SK-N-SH (cell line): Measurements from ENCODE around the gene SNW1. TPM values are rescaled to one million over a fixed set of nuclear protein-coding genes. Genes with fewer than 3 reads are reported as not detected.

Experiments
- CTCF ChIA-PET: fragments of 300-600, 350-600 bp; formaldehyde crosslinking; extraction: SDS; loops from one replicate; lab custom pipeline; 2021; lab: Yijun Ruan, JAX
- POLR2A ChIA-PET: fragments of 350-600 bp; sonication (Branson Sonifier 250); formaldehyde crosslinking; extraction: SDS; loops from one replicate; lab custom pipeline; 2020; ENCODE audit warnings: antibody characterized with exemption, inconsistent platforms; lab: Yijun Ruan, JAX
- DNase-seq: peaks from one replicate; pipeline ENCODE4 v3.0.0; 2012
- H2AFZ ChIP-seq: fragments of 200-600 bp; sonication (generic); 2 replicates; pipeline ENCODE4 v1.8.1; 2016; ENCODE audit warnings: antibody characterized with exemption, mild to moderate bottlenecking, low read depth
- H3F3A ChIP-seq: fragments of 200-600 bp; sonication (generic); replicated peaks from 2 replicates; pipeline ENCODE3; 2016; ENCODE audit warnings: antibody characterized with exemption, mild to moderate bottlenecking; ENCODE audit not compliant: insufficient read depth
- H3K27ac ChIP-seq, 2 experiments: fragments of 200-500 bp in 1 of 2; fragments of 200-600 bp in 1 of 2; sonication (Bioruptor generic) in 1 of 2; sonication (generic), shearing (Covaris generic) in 1 of 2; 2 replicates each; pipeline versions ENCODE4 v1.5.1 to v1.6.1; 2014 to 2016; ENCODE audit warnings: low read depth in 2 of 2, inconsistent platforms in 1 of 2, low read length in 1 of 2, mild to moderate bottlenecking in 1 of 2, mixed read lengths in 1 of 2
- H3K27me3 ChIP-seq: fragments of 200-600 bp; sonication (generic), shearing (Covaris generic); 2 replicates; pipeline ENCODE4 v1.6.1; 2016; ENCODE audit warnings: mixed run types; ENCODE audit not compliant: insufficient read depth
- H3K36me3 ChIP-seq, 2 experiments: fragments of 200-500 bp in 1 of 2; fragments of 200-600 bp in 1 of 2; sonication (Bioruptor generic) in 1 of 2; sonication (generic) in 1 of 2; replicated peaks in 1 of 2; 2 replicates each; pipeline versions ENCODE3 to v1.5.1; 2014 to 2016; ENCODE audit warnings: low read length in 1 of 2, mild to moderate bottlenecking in 1 of 2; ENCODE audit not compliant: insufficient read depth in 2 of 2, control insufficient read depth in 1 of 2
- H3K4me1 ChIP-seq, 2 experiments: fragments of 200-500 bp in 1 of 2; fragments of 200-600 bp in 1 of 2; sonication (Bioruptor generic) in 1 of 2; sonication (generic), shearing (Covaris generic) in 1 of 2; 2 replicates each; pipeline versions ENCODE4 v1.5.1 to v1.6.1; 2014 to 2016; ENCODE audit warnings: low read depth in 1 of 2, low read length in 1 of 2, mixed run types in 1 of 2; ENCODE audit not compliant: insufficient read depth in 2 of 2, control insufficient read depth in 1 of 2
- H3K4me2 ChIP-seq: fragments of 200-600 bp; sonication (generic), shearing (Covaris generic); 2 replicates; pipeline ENCODE4 v1.6.1; 2017; ENCODE audit warnings: mixed run types
- H3K4me3 ChIP-seq, 2 experiments: fragments of 200-500 bp in 1 of 2; fragments of 200-600 bp in 1 of 2; sonication (Bioruptor generic) in 1 of 2; sonication (generic), shearing (Covaris generic) in 1 of 2; 2 replicates each; pipeline versions ENCODE4 v1.5.1 to v1.8.1; 2014 to 2016; ENCODE audit warnings: low read depth in 2 of 2, inconsistent platforms in 1 of 2, low read length in 1 of 2, mild to moderate bottlenecking in 1 of 2, mixed read lengths in 1 of 2, moderate library complexity in 1 of 2
- H3K79me2 ChIP-seq: fragments of 200-600 bp; sonication (generic); 2 replicates; pipeline ENCODE4 v1.8.1; 2017; ENCODE audit warnings: mild to moderate bottlenecking; ENCODE audit not compliant: insufficient read depth
- H3K9ac ChIP-seq: fragments of 200-600 bp; sonication (generic); 2 replicates; pipeline ENCODE4 v1.6.1; 2017; ENCODE audit warnings: mixed run types
- H3K9me2 ChIP-seq: fragments of 200-600 bp; sonication (generic); 2 replicates; pipeline ENCODE4 v1.6.1; 2017; ENCODE audit warnings: mixed run types
- H3K9me3 ChIP-seq: fragments of 200-600 bp; sonication (generic); 2 replicates; pipeline ENCODE4 v1.6.1; 2017; ENCODE audit warnings: mixed run types, mild to moderate bottlenecking, moderate library complexity
- H4K20me1 ChIP-seq: fragments of 200-600 bp; sonication (generic); 2 replicates; pipeline ENCODE4 v1.6.1; 2017; ENCODE audit warnings: mild to moderate bottlenecking, mixed run types; ENCODE audit not compliant: insufficient read depth
- ELF1 ChIP-seq: IDR thresholded peaks from 2 replicates; pipeline ENCODE4 v1.4.0; 2012
- FOXJ3 ChIP-seq: sonication (generic); formaldehyde crosslinking; IDR thresholded peaks from 2 replicates; pipeline ENCODE4 v1.5.1; 2020; ENCODE audit warnings: mild to moderate bottlenecking, missing genetic modification reagents
- FOXM1 ChIP-seq: IDR thresholded peaks from 2 replicates; pipeline ENCODE4 v1.4.0; 2012; ENCODE audit warnings: low read depth, mild to moderate bottlenecking
- GATA2 ChIP-seq: sonication (generic); formaldehyde crosslinking; IDR thresholded peaks from 2 replicates; pipeline ENCODE4 v1.5.0; 2020; ENCODE audit warnings: mild to moderate bottlenecking, missing genetic modification reagents
- JUND ChIP-seq: IDR thresholded peaks from 2 replicates; pipeline ENCODE4 v1.4.0; 2012
- MEF2A ChIP-seq: IDR thresholded peaks from 2 replicates; pipeline ENCODE4 v1.4.0; 2012; ENCODE audit warnings: low read depth, borderline replicate concordance
- NFIC ChIP-seq: IDR thresholded peaks from 2 replicates; pipeline ENCODE4 v1.4.0; 2012; ENCODE audit warnings: borderline replicate concordance
- NRF1 ChIP-seq: IDR thresholded peaks from 2 replicates; pipeline ENCODE4 v1.6.1; 2012; ENCODE audit warnings: low read depth, mild to moderate bottlenecking, low read length
- RAD21 ChIP-seq: IDR thresholded peaks from 2 replicates; pipeline ENCODE4 v1.6.1; 2012; ENCODE audit warnings: mild to moderate bottlenecking, low read length
- RCOR1 ChIP-seq: fragments of 150-350 bp; IDR thresholded peaks from 2 replicates; pipeline ENCODE4 v1.6.1; 2017; ENCODE audit warnings: antibody characterized with exemption, low read length
- RFX5 ChIP-seq: IDR thresholded peaks from 2 replicates; pipeline ENCODE4 v1.6.1; 2012; ENCODE audit warnings: mild to moderate bottlenecking, improper control_type of control experiment, low read length
- RXRA ChIP-seq: IDR thresholded peaks from 2 replicates; pipeline ENCODE4 v1.4.0; 2012; ENCODE audit warnings: low read depth, mild to moderate bottlenecking, borderline replicate concordance
- SIN3A ChIP-seq: IDR thresholded peaks from 2 replicates; pipeline ENCODE4 v1.6.1; 2012; ENCODE audit warnings: low read depth, mild to moderate bottlenecking, low read length, moderate library complexity, borderline replicate concordance
- TCF12 ChIP-seq: IDR thresholded peaks from 2 replicates; pipeline ENCODE4 v1.4.0; 2012
- TEAD4 ChIP-seq: IDR thresholded peaks from 2 replicates; pipeline ENCODE4 v1.4.0; 2012; ENCODE audit warnings: mild to moderate bottlenecking, borderline replicate concordance; ENCODE audit not compliant: insufficient read depth
- ZBTB33 ChIP-seq: IDR thresholded peaks from 2 replicates; pipeline ENCODE4 v1.4.0; 2012; ENCODE audit warnings: low read depth, borderline replicate concordance
- WGBS: methylation state at CpG from one replicate; pipeline ENCODE4 v1.1.6; 2017; ENCODE audit warnings: low lambda C conversion rate; 5-methylcytosine and 5-hydroxymethylcytosine counted together
- polyA plus RNA-seq, 3 experiments: library from polyadenylated mRNA; depleted of rRNA; stranded (reverse); fragments of >200 nt; gene quantifications; 2 replicates each; pipeline ENCODE4 v1.2.3, GENCODE V29; 2012
- TF ChIP-seq, protein P1 (sequence below): fragments of 200-600 bp; sonication (generic); IDR thresholded peaks from 2 replicates; pipeline ENCODE4 v1.6.1; 2017; ENCODE audit warnings: antibody characterized with exemption, mild to moderate bottlenecking, moderate library complexity
- TF ChIP-seq, protein P2 (sequence below): fragments of 150-350 bp; IDR thresholded peaks from 2 replicates; pipeline ENCODE4 v1.6.1; 2016; ENCODE audit warnings: mild to moderate bottlenecking, low read depth, low read length

The SNW1 gene
- polyA plus RNA-seq, 1 of the 3 experiments (the other 2 are of a cell fraction) = 30.2 TPM

- no peaks in the 10 kb centered on the region for H3K9me3 ChIP-seq
- no peaks in the 10 kb centered on the region for H3K9me2 ChIP-seq
- no peaks in the 10 kb centered on the region for H3K79me2 ChIP-seq
- no peak for DNase-seq
- ChIA-PET POLR2A (no interaction called here), CTCF (no interaction called here)
- no peak overlapping the region; a peak in 1 of 4 replicates for H3K4me3 ChIP-seq
- H3K27me3 ChIP-seq = no peaks in the 10 kb centered on the region
- WGBS = 66% methylated on average over 5 of the region's 6 CpGs
- no peaks in the 10 kb centered on the region for H3K36me3 ChIP-seq
- H3K9ac ChIP-seq = no peak overlapping the region
- H2AFZ ChIP-seq = no peak overlapping the region
- no peak for TF ChIP-seq FOXJ3 (CRISPR knock-in tag)
- no peak for TF ChIP-seq RXRA
- no peak for TF ChIP-seq SIN3A
- TF ChIP-seq RAD21 = peak; percentile 33; the same call in 1 of the 2 replicates
- no peak for TF ChIP-seq FOXM1
- TF ChIP-seq, protein P1, sequence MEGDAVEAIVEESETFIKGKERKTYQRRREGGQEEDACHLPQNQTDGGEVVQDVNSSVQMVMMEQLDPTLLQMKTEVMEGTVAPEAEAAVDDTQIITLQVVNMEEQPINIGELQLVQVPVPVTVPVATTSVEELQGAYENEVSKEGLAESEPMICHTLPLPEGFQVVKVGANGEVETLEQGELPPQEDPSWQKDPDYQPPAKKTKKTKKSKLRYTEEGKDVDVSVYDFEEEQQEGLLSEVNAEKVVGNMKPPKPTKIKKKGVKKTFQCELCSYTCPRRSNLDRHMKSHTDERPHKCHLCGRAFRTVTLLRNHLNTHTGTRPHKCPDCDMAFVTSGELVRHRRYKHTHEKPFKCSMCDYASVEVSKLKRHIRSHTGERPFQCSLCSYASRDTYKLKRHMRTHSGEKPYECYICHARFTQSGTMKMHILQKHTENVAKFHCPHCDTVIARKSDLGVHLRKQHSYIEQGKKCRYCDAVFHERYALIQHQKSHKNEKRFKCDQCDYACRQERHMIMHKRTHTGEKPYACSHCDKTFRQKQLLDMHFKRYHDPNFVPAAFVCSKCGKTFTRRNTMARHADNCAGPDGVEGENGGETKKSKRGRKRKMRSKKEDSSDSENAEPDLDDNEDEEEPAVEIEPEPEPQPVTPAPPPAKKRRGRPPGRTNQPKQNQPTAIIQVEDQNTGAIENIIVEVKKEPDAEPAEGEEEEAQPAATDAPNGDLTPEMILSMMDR = peak; percentile 42; the same call in 1 of the 2 replicates
- H3K4me2 ChIP-seq = no peak overlapping the region
- no peaks in the 10 kb centered on the region for H4K20me1 ChIP-seq
- H3F3A ChIP-seq = peaks cover 3% of the 10 kb centered on the region
- H3K4me1 ChIP-seq = 0 out of 4 replicates have a peak, but pooled peaks cover 0 to 4% of the 10 kb centered on the region in 2 experiments
- H3K27ac ChIP-seq = no peak overlapping the region
Measured at GRCh38 chr14:77804592-77804991, 43.6 kb upstream of the SNW1 start.

DNA sequence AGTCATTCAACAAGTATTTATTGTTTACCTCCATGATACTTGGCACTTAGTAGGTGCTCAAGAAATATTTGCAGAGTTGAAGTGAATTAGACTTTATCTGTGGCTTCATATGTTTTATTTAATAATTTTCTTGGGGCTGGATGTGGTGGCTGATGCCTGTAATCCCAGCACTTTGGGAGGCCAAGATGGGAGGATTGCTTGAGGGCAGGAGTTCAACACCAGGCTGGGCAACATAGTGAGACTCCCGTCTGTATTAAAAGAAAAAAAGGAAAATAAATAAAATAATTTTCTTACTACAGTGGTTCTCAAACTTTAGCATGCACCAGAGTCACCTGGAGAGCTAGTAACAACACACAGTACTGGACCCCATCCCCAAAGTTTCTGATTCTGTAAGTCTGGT, 39.9 kb upstream of the SNW1 start:
- ChIA-PET CTCF (interaction anchor here (1.0 to 1.5 kb wide), 2 partner anchors 16 to 22 kb away, joined by 3 to 4 read pairs; no protein-coding TSS in a partner anchor), POLR2A (interaction anchor here (1.4 to 1.6 kb wide), 2 partner anchors 40 to 124 kb away, joined by 4 to 8 read pairs; partner anchors contain the start of gene SNW1)
- Histone ChIP-seq H2AFZ (peak overlapping the region; percentile 98), H3F3A (peaks cover 6% of the 10 kb centered on the region), H4K20me1 (no peaks in the 10 kb centered on the region), H3K27me3 (no peaks in the 10 kb centered on the region), H3K9ac (peak overlapping the region; percentile 75; the same call in 1 of the 2 replicates), H3K79me2 (no peaks in the 10 kb centered on the region), H3K9me3 (no peaks in the 10 kb centered on the region), H3K4me3 (peak overlapping the region; percentile 65 to 75), H3K4me1 (0 out of 4 replicates have a peak, but pooled peaks cover 0 to 4% of the 10 kb centered on the region in 2 experiments), H3K4me2 (peak overlapping the region; percentile 87), H3K9me2 (no peaks in the 10 kb centered on the region), H3K27ac (peak overlapping the region; percentile 66 to 85; a peak in 3 of 4 replicates), H3K36me3 (no peaks in the 10 kb centered on the region)
- TF ChIP-seq GATA2 (CRISPR knock-in tag) (no peak), RFX5 (no peak), RXRA (no peak), RAD21 (no peak), ELF1 (no peak), JUND (no peak), ZBTB33 (no peak), RCOR1 (no peak), NRF1 (no peak), TEAD4 (no peak), TCF12 (no peak), NFIC (no peak), MEF2A (no peak)
- TF ChIP-seq, protein P1 = no peak
- TF ChIP-seq, protein P2, sequence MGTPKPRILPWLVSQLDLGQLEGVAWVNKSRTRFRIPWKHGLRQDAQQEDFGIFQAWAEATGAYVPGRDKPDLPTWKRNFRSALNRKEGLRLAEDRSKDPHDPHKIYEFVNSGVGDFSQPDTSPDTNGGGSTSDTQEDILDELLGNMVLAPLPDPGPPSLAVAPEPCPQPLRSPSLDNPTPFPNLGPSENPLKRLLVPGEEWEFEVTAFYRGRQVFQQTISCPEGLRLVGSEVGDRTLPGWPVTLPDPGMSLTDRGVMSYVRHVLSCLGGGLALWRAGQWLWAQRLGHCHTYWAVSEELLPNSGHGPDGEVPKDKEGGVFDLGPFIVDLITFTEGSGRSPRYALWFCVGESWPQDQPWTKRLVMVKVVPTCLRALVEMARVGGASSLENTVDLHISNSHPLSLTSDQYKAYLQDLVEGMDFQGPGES = no peak
- 97% methylated on average over 1 of the region's 1 CpG for WGBS
- no peak for DNase-seq
